Ovary (tissue), 3 donors: ENCODE data around the gene PTDSS2.

ENCODE experiments used
- POLR2A ChIP-seq: fragments of 450-650 bp; IDR thresholded peaks from one replicate; pipeline ENCODE4 v1.6.1; 2017; ENCODE audit warnings: antibody characterized with exemption, mild to moderate bottlenecking, moderate library complexity
- TF ChIP-seq, protein P1 (sequence below), 3 donors: fragments of 450-650 bp in 2 of 3; fragments of 200-600 bp in 1 of 3; IDR thresholded peaks; one replicate each; pipeline versions ENCODE4 v1.5.1 to v1.8.0; 2016 to 2022; ENCODE audit warnings: antibody characterized with exemption in 3 of 3, mild to moderate bottlenecking in 1 of 3
- donor health status: DM: no; HTN: no; CAD: no.

- TF ChIP-seq, protein P1, sequence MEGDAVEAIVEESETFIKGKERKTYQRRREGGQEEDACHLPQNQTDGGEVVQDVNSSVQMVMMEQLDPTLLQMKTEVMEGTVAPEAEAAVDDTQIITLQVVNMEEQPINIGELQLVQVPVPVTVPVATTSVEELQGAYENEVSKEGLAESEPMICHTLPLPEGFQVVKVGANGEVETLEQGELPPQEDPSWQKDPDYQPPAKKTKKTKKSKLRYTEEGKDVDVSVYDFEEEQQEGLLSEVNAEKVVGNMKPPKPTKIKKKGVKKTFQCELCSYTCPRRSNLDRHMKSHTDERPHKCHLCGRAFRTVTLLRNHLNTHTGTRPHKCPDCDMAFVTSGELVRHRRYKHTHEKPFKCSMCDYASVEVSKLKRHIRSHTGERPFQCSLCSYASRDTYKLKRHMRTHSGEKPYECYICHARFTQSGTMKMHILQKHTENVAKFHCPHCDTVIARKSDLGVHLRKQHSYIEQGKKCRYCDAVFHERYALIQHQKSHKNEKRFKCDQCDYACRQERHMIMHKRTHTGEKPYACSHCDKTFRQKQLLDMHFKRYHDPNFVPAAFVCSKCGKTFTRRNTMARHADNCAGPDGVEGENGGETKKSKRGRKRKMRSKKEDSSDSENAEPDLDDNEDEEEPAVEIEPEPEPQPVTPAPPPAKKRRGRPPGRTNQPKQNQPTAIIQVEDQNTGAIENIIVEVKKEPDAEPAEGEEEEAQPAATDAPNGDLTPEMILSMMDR (IDR thresholded peaks at IDR 0.05): no peak
- no peak for TF ChIP-seq POLR2A
Measured at GRCh38 chr11:416051-416756, 33.9 kb upstream of the PTDSS2 start.
